Vagina (tissue), 2 donors: ENCODE measurements around the gene STXBP6. TPM values are rescaled to one million over a fixed set of nuclear protein-coding genes. Genes with fewer than 3 reads are reported as not detected.
A peak's percentile ranks its signal among the peaks of the same experiment; 100 is the strongest.
"Not testable (repeated sequence)": the region's sequence is repeated elsewhere in the genome, so short reads cannot be mapped to it uniquely, and the experiment has no call there.

Experiments
- DNase-seq, 2 donors: peaks; one replicate each; pipeline ENCODE4 v3.0.0-alpha.2; 2017; ENCODE audit errors: extremely low spot score in 2 of 2
- H3K27ac ChIP-seq: fragments of 200-600 bp; sonication (generic); one replicate; pipeline ENCODE4 v1.5.1; 2019
- H3K27me3 ChIP-seq: fragments of 200-600 bp; sonication (generic); one replicate; pipeline ENCODE4 v1.5.1; 2019
- H3K36me3 ChIP-seq, 2 donors: fragments of 200-600 bp; sonication (generic); one replicate each; pipeline ENCODE4 v1.5.1; 2017 to 2019
- H3K4me1 ChIP-seq: fragments of 200-600 bp; sonication (generic); one replicate; pipeline ENCODE4 v1.5.1; 2019
- H3K4me3 ChIP-seq, 2 donors: fragments of 200-600 bp; sonication (generic); 1 replicate in 1 of 2; 2 replicates in 1 of 2; pipeline ENCODE4 v1.5.1; 2016 to 2019
- H3K9me3 ChIP-seq: fragments of 200-600 bp; sonication (generic); one replicate; pipeline ENCODE4 v1.5.1; 2019
- POLR2A ChIP-seq, 2 donors: fragments of 450-650 bp; IDR thresholded peaks; one replicate each; pipeline ENCODE4 v1.6.1; 2017; ENCODE audit warnings: antibody characterized with exemption in 2 of 2, mild to moderate bottlenecking in 2 of 2, moderate library complexity in 2 of 2
- POLR2AphosphoS5 ChIP-seq, 2 donors: sonication (generic); formaldehyde crosslinking; IDR thresholded peaks; one replicate each; pipeline ENCODE4 v1.9.0; 2017; ENCODE audit warnings: antibody characterized with exemption in 2 of 2, mild to moderate bottlenecking in 2 of 2, low read depth in 1 of 2; ENCODE audit not compliant: insufficient read depth in 1 of 2
- intact Hi-C: fragments of 100-400 bp; cut with DNase I; formaldehyde crosslinking; loops from one replicate; pipeline ENCODE4 v1.15.1; 2023
- total RNA-seq: library from RNA; depleted of rRNA; stranded (reverse); fragments of >200 nt; gene quantifications from one replicate; pipeline ENCODE4 v1.2.3, GENCODE V29; 2016
- TF ChIP-seq, protein P1 (sequence below), 3 experiments: fragments of 450-650 bp in 2 of 3; fragments of 200-600 bp in 1 of 3; sonication (generic) in 1 of 3; IDR thresholded peaks; one replicate each; pipeline ENCODE4 v1.5.1; 2017 to 2019; ENCODE audit warnings: antibody characterized with exemption in 3 of 3, mild to moderate bottlenecking in 2 of 3, moderate library complexity in 2 of 3

Gene STXBP6
- total RNA-seq, 1 donor from 2014 or later = 4.4 TPM

GRCh38 chr14:24966579-24966964 is 83.4 kb downstream of the STXBP6 start:
- H3K27me3 ChIP-seq = no peaks in the 10 kb centered on the region
- H3K9me3 ChIP-seq = no peaks in the 10 kb centered on the region
- H3K4me1 ChIP-seq = peaks cover 16% of the 10 kb centered on the region
- H3K27ac ChIP-seq = no peak overlapping the region
- intact Hi-C loops = no loop called here
- H3K4me3 ChIP-seq = no peak overlapping the region
- no peaks in the 10 kb centered on the region for H3K36me3 ChIP-seq
- TF ChIP-seq POLR2A (IDR thresholded peaks at IDR 0.05) (no peak), POLR2AphosphoS5 (IDR thresholded peaks at IDR 0.05; ENCODE audit: insufficient read depth in 1 of 2, low read depth in 1 of 2) (no peak)
- TF ChIP-seq, protein P1, sequence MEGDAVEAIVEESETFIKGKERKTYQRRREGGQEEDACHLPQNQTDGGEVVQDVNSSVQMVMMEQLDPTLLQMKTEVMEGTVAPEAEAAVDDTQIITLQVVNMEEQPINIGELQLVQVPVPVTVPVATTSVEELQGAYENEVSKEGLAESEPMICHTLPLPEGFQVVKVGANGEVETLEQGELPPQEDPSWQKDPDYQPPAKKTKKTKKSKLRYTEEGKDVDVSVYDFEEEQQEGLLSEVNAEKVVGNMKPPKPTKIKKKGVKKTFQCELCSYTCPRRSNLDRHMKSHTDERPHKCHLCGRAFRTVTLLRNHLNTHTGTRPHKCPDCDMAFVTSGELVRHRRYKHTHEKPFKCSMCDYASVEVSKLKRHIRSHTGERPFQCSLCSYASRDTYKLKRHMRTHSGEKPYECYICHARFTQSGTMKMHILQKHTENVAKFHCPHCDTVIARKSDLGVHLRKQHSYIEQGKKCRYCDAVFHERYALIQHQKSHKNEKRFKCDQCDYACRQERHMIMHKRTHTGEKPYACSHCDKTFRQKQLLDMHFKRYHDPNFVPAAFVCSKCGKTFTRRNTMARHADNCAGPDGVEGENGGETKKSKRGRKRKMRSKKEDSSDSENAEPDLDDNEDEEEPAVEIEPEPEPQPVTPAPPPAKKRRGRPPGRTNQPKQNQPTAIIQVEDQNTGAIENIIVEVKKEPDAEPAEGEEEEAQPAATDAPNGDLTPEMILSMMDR (IDR thresholded peaks at IDR 0.05) = no peak
- no peak for DNase-seq

DNA sequence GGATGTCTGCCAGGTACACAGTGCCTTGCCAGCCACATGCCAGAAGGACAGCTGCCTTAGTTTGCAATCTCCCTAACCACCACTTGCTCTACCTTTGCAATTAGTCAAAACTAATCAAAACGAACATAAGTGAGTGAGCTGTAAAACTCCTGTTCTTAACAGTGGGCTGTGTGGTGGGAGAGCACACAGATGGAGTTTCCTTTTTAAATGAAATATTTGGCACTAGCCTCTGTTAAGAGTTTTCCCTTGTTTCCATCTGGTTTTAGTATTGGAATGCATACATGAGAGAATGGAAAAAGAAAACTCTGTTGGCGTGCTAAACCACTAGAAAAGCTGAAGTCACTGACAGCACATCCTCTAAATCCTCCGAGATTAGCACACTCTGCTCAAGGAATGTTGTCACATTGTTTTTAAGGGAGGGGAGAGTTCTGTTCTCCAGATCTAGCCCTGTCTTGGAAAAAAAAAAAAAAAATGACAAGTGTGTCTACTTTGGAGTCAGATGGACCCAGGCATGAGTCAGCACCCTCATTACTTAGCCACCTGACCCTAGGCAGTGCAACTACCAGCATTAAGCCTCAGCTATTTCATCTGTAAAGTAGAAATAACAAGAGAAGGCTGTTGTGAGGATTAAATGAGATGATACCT is 83.9 kb downstream of the STXBP6 start:
- Histone ChIP-seq H3K4me1 (peaks cover 16% of the 10 kb centered on the region), H3K27ac (peak overlapping the region; percentile 17), H3K4me3 (no peak overlapping the region), H3K36me3 (no peaks in the 10 kb centered on the region), H3K9me3 (no peaks in the 10 kb centered on the region), H3K27me3 (no peaks in the 10 kb centered on the region)
- DNase-seq = no peak
- intact Hi-C loops = no loop called here
- no peak for TF ChIP-seq POLR2A (IDR thresholded peaks at IDR 0.05)
- TF ChIP-seq, protein P1 (IDR thresholded peaks at IDR 0.05) = no peak
- peak in 1 of 2 donors; percentile 53 for TF ChIP-seq POLR2AphosphoS5 (IDR thresholded peaks at IDR 0.05; ENCODE audit: insufficient read depth in 1 of 2, low read depth in 1 of 2)

- H3K4me3 ChIP-seq = no peak overlapping the region
- TF ChIP-seq POLR2AphosphoS5 (IDR thresholded peaks at IDR 0.05; ENCODE audit: insufficient read depth in 1 of 2, low read depth in 1 of 2) (no peak), POLR2A (IDR thresholded peaks at IDR 0.05) (no peak)
- TF ChIP-seq, protein P1 (IDR thresholded peaks at IDR 0.05) = no peak
- H3K27ac ChIP-seq = peak overlapping the region; percentile 17
- H3K36me3 ChIP-seq = no peaks in the 10 kb centered on the region
- intact Hi-C loops = no loop called here
- no peaks in the 10 kb centered on the region for H3K9me3 ChIP-seq
- H3K4me1 ChIP-seq = peaks cover 16% of the 10 kb centered on the region
- DNase-seq = no peak
- no peaks in the 10 kb centered on the region for H3K27me3 ChIP-seq
These were observed 84.4 kb downstream of the STXBP6 start for GRCh38 chr14:24965578-24965933.

- Histone ChIP-seq H3K4me3 (no peak overlapping the region), H3K9me3 (no peaks in the 10 kb centered on the region), H3K27ac (no peak overlapping the region), H3K36me3 (no peaks in the 10 kb centered on the region), H3K4me1 (peaks cover 25% of the 10 kb centered on the region), H3K27me3 (no peaks in the 10 kb centered on the region)
- TF ChIP-seq, protein P1 (IDR thresholded peaks at IDR 0.05) = no peak
- TF ChIP-seq POLR2AphosphoS5 (IDR thresholded peaks at IDR 0.05; ENCODE audit: insufficient read depth in 1 of 2, low read depth in 1 of 2) (no peak), POLR2A (IDR thresholded peaks at IDR 0.05) (no peak)
- intact Hi-C loops = no loop called here
- no peak for DNase-seq
These were observed 85.4 kb downstream of the STXBP6 start for GRCh38 chr14:24964591-24964990.

DNA sequence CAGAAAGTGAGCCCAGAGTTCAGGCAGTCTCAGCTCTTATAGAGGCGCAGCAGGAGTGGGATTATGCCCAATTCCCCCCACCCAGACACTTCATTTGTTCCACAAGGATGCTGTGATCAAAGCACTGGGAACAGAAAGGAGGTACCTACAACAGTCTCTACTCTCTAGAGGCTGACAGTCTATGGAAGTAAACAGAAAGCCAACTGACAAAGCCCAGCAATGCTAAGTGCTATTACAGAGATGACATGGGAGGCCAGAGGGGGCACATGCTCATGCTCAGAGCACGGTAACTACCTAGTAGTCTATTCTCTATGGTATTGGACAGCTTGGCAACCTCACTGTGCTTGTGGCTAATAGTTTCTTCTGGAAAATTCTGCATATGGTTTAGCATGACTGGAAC is 85.9 kb downstream of the STXBP6 start:
- no peak overlapping the region for H3K27ac ChIP-seq
- no peaks in the 10 kb centered on the region for H3K9me3 ChIP-seq
- TF ChIP-seq POLR2A (IDR thresholded peaks at IDR 0.05) = no peak
- TF ChIP-seq, protein P1 (IDR thresholded peaks at IDR 0.05) = no peak
- TF ChIP-seq POLR2AphosphoS5 (IDR thresholded peaks at IDR 0.05; ENCODE audit: insufficient read depth in 1 of 2, low read depth in 1 of 2) = no peak
- no peaks in the 10 kb centered on the region for H3K27me3 ChIP-seq
- H3K4me1 ChIP-seq = peaks cover 30% of the 10 kb centered on the region
- no peak for DNase-seq
- intact Hi-C loops = no loop called here
- no peaks in the 10 kb centered on the region for H3K36me3 ChIP-seq
- no peak overlapping the region for H3K4me3 ChIP-seq

DNA sequence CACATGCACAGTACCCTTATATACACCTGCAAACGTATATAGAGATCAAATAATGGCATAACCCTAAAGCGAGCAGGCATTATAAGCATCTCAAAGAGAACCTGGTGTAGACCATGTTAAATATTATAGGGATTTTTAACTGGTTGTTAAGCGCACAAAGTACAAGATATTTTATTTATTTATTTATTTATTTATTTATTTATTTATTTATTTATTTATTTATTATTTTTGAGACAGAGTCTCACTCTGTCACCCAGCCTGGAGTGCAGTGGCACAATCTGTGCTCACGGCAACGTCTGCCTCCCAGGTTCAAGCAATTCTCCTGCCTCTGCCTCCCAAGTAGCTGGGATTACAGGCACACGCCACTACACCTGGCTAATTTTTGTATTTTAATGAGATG is 87.8 kb downstream of the STXBP6 start:
- H3K4me1 ChIP-seq = peaks cover 46% of the 10 kb centered on the region

More for the DNA sequence above, 87.8 kb downstream of the STXBP6 start:
- H3K36me3 ChIP-seq, H3K27ac ChIP-seq, DNase-seq, H3K4me3 ChIP-seq, H3K9me3 ChIP-seq, H3K27me3 ChIP-seq, intact Hi-C loops: not testable (repeated sequence)
